Activated T-cell treated with anti-CD3 and anti-CD28 coated beads, Interleukin-2, amount 50 U/mL, for 4 hours (primary cell): ENCODE measurements around the gene CYTH4. TPM values are rescaled to one million over a fixed set of nuclear protein-coding genes. Genes with fewer than 3 reads are reported as not detected.

ENCODE experiments used
- ATAC-seq, 2 donors: fragments of 200-7000 bp; cut with Tn5 transposase; one replicate each; pipeline ENCODE4 v1.10.0; 2021
- DNase-seq: peaks from one replicate; pipeline ENCODE4 v3.0.0-alpha.2; 2020
- H3K27me3 Mint-ChIP-seq: one replicate; pipeline ENCODE4 v1.8.0; 2021; ENCODE audit warnings: low read depth, mixed read lengths
- H3K36me3 Mint-ChIP-seq: one replicate; pipeline ENCODE4 v1.8.0; 2022; ENCODE audit warnings: mixed read lengths; ENCODE audit not compliant: insufficient read depth
- H3K4me1 Mint-ChIP-seq: one replicate; pipeline ENCODE4 v1.8.0; 2021; ENCODE audit warnings: low read depth, mixed read lengths
- H3K4me3 Mint-ChIP-seq: one replicate; pipeline ENCODE4 v1.8.0; 2021; ENCODE audit warnings: mild to moderate bottlenecking, moderate library complexity, mixed read lengths
- H3K9me3 Mint-ChIP-seq: one replicate; pipeline ENCODE4 v1.8.0; 2021; ENCODE audit warnings: mixed read lengths
- total RNA-seq, 3 donors: library from RNA; stranded (reverse); gene quantifications; one replicate each; pipeline ENCODE4 v1.2.1, GENCODE V29; 2021

The CYTH4 gene
- total RNA-seq, 3 donors from 2014 or later: 9.0 to 10.9 (median 9.7) TPM

DNA sequence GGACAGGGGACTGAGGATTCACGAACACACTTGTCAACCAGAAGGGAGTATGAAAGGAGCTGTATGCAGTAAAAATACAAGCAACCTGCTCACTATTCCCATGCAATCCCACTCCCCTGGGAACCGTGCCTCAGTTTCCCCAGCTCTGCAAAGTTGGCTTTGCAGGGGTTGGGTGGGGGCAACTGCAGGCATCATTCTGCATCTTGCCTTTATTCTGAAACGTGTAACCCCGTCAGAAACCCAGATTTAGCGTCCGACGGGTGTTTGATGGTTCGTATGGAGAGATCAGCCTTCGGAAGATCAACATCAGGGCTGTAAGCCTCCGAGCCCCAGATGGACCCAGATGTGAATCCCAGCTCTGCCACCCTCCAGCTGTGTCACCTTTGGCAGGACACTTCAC lies 3.6 kb downstream of the CYTH4 start:
- Mint-ChIP-seq H3K4me1 (peaks cover 77% of the 10 kb centered on the region), H3K36me3 (peaks cover 21% of the 10 kb centered on the region), H3K27me3 (no peaks in the 10 kb centered on the region), H3K4me3 (no peak overlapping the region), H3K9me3 (no peaks in the 10 kb centered on the region)
- ATAC-seq: no peak
- DNase-seq: no peak

DNA sequence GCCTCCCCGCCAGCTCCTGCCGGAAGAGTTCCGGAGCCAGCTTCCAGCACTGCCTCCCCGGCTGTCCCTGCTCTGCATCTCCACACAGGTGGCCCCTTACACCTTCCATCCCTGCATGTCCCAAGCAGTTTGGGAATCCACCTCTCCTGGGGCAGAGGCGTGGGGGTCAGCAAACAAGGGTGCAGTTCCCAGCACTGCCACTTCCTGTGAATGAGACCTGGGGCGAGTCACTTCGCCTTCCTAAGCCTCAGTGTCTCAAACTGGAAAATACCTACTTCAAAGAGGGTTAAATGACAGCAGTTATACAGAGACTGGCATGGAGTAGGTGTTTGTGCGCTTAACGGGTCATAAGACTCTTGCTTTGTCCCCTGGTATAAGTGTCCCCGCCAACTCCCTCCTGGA lies 5.2 kb downstream of the CYTH4 start:
- Mint-ChIP-seq H3K4me3 (no peak overlapping the region), H3K9me3 (no peaks in the 10 kb centered on the region), H3K27me3 (no peaks in the 10 kb centered on the region), H3K36me3 (peaks cover 35% of the 10 kb centered on the region), H3K4me1 (peaks cover 76% of the 10 kb centered on the region)
- DNase-seq: no peak
- no peak for ATAC-seq

DNA sequence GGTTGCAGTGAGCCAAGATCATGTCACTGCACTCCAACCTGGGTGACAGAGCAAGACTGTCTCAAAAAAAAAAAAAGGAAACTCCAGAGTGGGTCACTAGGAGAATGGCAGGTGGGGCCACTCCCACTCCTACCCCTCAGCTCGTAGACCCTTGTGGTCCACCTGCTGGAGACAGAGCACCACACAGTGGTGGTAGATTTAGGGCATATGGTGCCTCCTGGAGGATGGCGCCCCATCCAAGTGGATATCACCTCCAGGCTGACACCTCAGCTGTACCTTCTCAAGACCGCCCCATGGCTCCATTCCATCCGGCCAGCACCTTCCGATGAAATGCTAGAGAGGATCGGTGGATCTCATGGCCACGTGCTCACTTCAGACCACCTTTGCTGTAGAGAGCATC lies 6.2 kb downstream of the CYTH4 start:
- Mint-ChIP-seq H3K9me3 (no peaks in the 10 kb centered on the region), H3K27me3 (no peaks in the 10 kb centered on the region), H3K36me3 (peaks cover 43% of the 10 kb centered on the region), H3K4me1 (peaks cover 74% of the 10 kb centered on the region), H3K4me3 (no peak overlapping the region)
- DNase-seq: no peak
- ATAC-seq: no peak

DNA sequence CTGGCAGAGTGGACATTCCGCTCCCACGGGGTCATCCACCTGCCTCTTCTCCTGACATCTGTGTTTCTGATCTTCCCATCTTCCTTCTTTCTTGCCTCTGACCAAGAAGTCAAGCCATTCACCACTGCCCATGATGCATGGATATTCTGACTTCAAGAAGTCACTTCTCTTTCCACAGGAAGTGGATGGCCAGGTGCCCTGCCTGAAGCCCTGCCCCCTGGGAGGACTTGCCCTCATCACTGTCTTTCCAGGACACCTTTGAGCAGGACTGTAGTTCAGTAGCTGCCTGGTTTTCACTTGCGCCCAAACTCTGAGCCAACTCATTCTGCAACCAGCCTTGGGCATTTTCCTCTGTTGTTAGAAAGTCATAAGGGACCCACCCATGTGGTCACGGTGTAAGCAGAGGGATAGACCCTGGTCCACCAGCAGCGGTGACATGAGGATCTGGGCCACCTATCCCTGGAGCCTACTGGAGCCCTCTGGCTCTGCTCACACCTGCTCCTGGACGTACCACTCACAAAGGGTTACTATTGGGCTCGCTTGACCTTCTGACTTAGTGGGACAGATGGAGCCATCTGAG lies 6.9 kb downstream of the CYTH4 start:
- Mint-ChIP-seq H3K4me3 (no peak overlapping the region), H3K36me3 (peaks cover 43% of the 10 kb centered on the region)
- no peak for ATAC-seq

DNA sequence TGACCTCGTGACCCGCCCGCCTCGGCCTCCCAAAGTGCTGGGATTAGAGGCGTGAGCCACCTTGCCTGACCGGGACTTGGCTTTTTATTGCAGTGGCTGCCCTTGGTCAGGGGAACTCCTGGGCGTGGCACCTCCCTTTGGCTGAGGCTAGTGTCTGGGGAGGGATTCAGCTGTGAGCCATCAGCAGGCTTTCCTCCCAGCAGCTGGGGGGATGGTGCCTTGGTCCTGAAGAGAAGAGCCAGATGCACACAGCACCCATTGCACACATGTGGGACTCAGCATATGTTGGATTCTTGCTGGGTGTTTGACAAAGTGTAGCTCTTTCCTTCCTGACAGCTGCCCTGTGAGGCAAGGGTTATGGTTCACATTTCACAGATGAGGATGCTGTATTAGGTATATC lies 8.4 kb downstream of the CYTH4 start:
- Mint-ChIP-seq H3K27me3 (no peaks in the 10 kb centered on the region), H3K36me3 (peaks cover 48% of the 10 kb centered on the region), H3K4me3 (no peak overlapping the region), H3K4me1 (peaks cover 74% of the 10 kb centered on the region), H3K9me3 (no peaks in the 10 kb centered on the region)
- ATAC-seq (no peak), DNase-seq (no peak)

More for the DNA sequence above, 6.9 kb downstream of the CYTH4 start:
- no peak for DNase-seq
- H3K4me1 Mint-ChIP-seq: peaks cover 74% of the 10 kb centered on the region
- H3K9me3 Mint-ChIP-seq: no peaks in the 10 kb centered on the region
- H3K27me3 Mint-ChIP-seq: no peaks in the 10 kb centered on the region

DNA sequence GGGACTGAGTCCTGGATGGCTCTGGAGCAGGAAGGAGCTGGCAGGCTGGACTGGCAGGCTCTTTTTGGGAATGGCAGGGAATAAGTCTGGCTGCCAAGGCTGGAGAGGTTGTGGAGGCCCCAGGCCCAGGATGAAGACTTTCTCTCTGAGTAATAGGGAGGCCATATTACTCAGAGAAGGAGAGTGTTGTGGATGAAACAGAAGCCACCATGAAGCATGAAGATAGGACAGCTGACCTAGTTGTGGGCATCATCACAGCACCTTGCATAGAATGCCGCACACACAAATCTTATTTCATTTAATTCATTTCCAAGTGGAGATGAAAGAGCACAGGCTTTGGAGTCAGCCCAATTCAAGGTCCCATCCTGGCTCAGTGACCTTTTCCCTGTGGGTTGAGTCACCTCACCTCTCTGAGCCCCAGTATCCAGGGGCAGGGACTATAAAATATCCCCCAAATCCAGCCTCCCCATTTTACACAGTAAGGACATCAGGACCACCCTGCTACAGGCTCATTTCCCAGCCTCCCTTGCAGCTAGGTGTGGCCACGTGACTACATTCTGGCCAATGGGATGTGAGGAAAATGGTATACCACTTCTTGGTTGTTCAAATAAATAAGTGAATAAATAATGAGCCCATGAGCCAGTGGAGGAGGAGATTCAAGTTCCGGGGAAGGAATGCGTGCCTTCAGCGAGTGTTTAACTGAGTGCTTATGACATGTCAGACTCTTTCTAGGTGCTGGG lies 9.4 kb downstream of the CYTH4 start:
- Mint-ChIP-seq H3K36me3 (peaks cover 44% of the 10 kb centered on the region), H3K27me3 (no peaks in the 10 kb centered on the region), H3K4me1 (peaks cover 65% of the 10 kb centered on the region), H3K9me3 (no peaks in the 10 kb centered on the region), H3K4me3 (no peak overlapping the region)
- ATAC-seq (no peak), DNase-seq (no peak)

DNA sequence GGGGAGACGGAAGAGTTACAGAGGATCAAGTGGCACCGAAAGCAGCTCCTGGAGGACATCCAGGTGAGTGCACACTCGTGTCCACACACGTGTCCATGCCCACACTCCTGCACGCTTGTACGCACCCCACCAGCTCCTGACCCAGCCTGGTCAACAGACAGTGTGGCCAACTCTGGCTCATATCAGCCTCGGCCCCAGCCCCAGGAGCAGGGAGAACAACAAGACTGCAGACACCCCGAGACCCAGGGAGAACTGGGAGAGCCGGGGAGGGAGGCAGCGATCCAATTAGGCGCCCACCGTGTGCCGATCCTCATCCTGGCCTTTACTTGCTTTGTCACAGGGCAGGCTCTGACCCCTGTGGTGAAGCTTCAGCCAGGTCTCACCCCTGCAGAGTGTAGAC lies 10.3 kb downstream of the CYTH4 start:
- Mint-ChIP-seq H3K4me1 (peaks cover 60% of the 10 kb centered on the region), H3K4me3 (no peak overlapping the region), H3K27me3 (no peaks in the 10 kb centered on the region), H3K9me3 (no peaks in the 10 kb centered on the region), H3K36me3 (peaks cover 43% of the 10 kb centered on the region)
- no peak for ATAC-seq
- DNase-seq: no peak

DNA sequence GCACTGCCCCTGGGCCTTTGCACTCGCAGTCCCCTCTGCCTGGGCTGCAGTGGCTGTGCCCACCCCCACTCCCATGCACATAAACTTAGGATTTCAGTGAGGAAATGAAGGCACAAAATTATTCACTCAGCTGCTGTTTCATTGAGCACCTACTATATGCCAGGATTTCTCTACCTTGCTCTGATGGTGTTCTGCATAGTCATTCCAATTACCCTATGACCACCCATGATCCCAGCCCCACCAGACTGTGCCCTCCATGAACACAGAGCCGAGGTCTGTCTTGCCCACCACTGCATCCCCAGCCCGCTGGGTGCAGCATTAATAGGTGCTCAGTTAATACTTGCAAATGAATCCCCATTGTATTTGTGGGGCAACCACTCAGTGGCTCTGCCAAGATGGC lies 10.9 kb downstream of the CYTH4 start:
- DNase-seq (no peak), ATAC-seq (no peak)
- Mint-ChIP-seq H3K9me3 (no peaks in the 10 kb centered on the region), H3K4me1 (peaks cover 60% of the 10 kb centered on the region), H3K36me3 (peaks cover 42% of the 10 kb centered on the region), H3K4me3 (no peak overlapping the region), H3K27me3 (no peaks in the 10 kb centered on the region)

DNA sequence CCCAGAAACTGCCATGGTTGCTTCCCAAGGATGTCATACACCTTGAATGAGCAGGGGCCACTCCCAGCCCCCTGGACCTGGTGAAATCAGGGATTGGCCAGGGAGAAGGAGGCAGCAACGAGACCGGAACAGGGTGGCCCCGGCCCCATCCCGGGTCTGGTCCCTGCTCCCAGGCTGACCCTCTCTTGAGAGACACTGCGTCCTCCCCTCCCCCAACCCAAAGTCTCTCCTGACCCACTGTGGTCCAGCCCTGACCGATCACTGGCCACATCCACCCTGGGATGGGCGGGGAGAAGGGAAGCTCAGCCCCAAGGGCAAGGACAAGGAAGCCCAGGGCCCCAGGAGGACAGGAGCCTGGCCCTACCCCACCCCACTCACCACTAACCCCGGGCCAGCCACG lies 12.4 kb downstream of the CYTH4 start:
- Mint-ChIP-seq H3K4me3 (no peak overlapping the region), H3K27me3 (no peaks in the 10 kb centered on the region), H3K36me3 (peaks cover 38% of the 10 kb centered on the region), H3K4me1 (peaks cover 57% of the 10 kb centered on the region), H3K9me3 (no peaks in the 10 kb centered on the region)
- DNase-seq (no peak), ATAC-seq (peak in 1 of 2 donors; percentile 12)

DNA sequence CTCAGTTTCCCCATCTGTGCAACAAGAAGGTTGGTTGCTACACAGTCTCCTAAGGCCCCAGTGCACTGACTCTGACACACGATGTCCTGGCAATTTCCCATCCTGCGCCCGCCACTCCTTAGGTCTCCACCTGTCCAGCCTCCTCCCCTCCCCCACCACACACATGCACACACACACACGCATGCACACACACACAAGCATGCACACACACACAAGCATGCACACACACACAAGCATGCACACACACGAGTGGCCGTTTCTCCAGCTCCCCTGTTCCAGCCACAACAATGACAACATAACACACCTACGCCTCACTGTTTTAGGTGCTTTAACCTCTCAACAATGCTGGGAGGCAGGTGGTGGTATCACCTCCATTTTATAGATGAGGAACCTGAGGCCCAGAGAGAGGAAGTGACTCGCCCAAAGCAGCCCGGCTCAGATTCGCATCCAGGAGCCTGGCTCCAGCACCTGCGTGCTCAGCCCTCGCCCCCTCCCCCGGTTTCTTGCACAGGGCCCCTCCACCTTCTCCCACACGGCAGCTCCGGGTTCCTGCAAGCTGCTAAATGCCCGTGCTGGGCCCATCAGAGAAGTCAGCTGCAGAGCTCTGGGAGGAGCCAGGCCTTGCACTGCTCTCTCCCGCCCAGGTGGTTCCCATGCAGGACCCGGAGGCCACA lies 13.0 kb downstream of the CYTH4 start:
- Mint-ChIP-seq H3K4me1 (peaks cover 60% of the 10 kb centered on the region), H3K36me3 (peaks cover 38% of the 10 kb centered on the region), H3K27me3 (no peaks in the 10 kb centered on the region), H3K4me3 (no peak overlapping the region), H3K9me3 (no peaks in the 10 kb centered on the region)
- DNase-seq: no peak
- ATAC-seq: peak; percentile 53 to 54

DNA sequence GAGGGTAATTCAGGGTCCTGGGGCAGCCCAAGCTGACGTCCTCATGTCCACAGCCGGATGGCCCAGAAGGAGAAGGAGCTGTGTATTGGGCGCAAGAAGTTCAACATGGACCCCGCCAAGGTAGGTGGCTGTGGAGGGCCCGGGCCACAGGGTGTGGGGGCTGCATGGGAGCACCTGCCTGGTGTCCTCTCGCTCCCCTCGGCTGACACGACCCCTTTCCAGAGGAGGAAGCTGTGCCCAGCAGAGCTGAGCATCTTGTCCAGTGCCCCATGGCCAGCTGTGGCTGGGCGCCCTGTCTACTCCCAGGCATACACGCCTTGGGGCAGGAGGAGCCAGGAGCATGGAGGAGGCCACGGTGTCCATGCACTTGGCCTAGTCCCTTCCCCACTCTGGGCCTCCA lies 13.6 kb downstream of the CYTH4 start:
- no peak for ATAC-seq
- H3K27me3 Mint-ChIP-seq: no peaks in the 10 kb centered on the region
- no peak for DNase-seq
- H3K36me3 Mint-ChIP-seq: peaks cover 38% of the 10 kb centered on the region
- no peaks in the 10 kb centered on the region for H3K9me3 Mint-ChIP-seq
- peaks cover 64% of the 10 kb centered on the region for H3K4me1 Mint-ChIP-seq
- H3K4me3 Mint-ChIP-seq: no peak overlapping the region

DNA sequence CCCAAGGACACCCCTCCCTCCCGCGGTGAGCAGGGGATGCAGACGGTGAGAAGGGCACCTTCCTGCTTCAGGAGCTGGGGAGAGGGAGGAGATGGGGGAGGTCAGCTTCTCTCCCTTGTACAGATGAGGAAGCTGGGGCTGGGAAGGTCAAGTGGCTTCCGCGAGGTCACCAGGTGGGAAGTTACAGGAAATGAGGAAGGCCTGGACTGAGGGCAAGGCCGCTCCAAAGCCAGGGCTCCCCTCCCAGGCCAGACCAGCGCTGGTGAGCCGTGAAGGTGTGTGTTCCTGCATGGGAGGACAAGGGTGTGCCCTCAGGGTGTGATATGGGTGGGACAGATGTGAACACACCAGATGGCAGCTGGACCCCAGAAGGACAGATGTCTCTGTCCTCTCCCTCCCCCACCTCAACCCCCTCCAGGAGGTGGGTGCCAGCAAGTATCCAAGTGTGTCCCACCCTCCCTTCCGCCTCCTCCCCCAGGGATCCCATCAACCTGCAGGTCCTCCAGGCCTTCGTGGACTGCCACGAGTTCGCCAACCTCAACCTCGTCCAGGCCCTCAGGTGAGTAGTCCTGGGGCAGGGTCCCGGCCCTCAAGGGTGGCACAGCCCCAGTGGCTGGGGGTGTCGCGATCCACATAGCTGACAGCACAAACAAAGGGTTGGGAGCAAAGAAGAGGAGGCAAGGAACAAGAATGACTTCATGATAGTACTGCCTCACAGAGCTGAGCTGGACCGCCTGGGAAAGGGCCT lies 16.6 kb downstream of the CYTH4 start:
- no peak for ATAC-seq
- DNase-seq: no peak
- Mint-ChIP-seq H3K4me3 (no peak overlapping the region), H3K9me3 (no peaks in the 10 kb centered on the region), H3K36me3 (peaks cover 23% of the 10 kb centered on the region), H3K4me1 (peaks cover 68% of the 10 kb centered on the region), H3K27me3 (no peaks in the 10 kb centered on the region)

DNA sequence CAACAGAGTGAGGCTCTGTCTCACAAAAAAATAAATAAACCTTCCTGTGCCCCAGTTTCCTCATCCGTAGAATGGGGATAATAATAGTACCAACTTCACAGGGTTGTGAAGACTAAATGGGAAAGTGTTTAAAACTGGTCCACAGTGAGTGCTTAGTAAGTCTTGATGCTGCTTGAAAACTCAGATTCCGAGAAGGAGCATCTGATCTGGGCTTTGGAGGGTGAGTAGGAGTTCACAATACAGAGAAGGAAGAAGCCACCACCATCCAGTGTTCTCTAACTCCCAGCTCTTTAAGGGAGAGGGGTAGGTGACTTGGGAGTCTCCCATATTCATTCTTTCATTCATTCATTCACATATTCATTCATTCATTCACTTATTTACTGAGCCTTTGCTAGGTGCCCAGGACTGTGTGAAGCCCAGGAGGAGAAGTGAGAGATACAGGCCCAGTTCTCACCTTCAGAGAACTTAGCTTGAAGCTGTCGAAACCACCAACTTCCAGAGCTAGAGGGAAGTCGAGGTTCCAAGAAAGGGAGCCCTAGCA lies 17.7 kb downstream of the CYTH4 start:
- H3K36me3 Mint-ChIP-seq: peaks cover 24% of the 10 kb centered on the region
- H3K4me1 Mint-ChIP-seq: peaks cover 70% of the 10 kb centered on the region
- ATAC-seq (no peak), DNase-seq (no peak)
- peak overlapping the region; percentile 70 for H3K4me3 Mint-ChIP-seq
- H3K27me3 Mint-ChIP-seq: no peaks in the 10 kb centered on the region
- H3K9me3 Mint-ChIP-seq: no peaks in the 10 kb centered on the region

DNA sequence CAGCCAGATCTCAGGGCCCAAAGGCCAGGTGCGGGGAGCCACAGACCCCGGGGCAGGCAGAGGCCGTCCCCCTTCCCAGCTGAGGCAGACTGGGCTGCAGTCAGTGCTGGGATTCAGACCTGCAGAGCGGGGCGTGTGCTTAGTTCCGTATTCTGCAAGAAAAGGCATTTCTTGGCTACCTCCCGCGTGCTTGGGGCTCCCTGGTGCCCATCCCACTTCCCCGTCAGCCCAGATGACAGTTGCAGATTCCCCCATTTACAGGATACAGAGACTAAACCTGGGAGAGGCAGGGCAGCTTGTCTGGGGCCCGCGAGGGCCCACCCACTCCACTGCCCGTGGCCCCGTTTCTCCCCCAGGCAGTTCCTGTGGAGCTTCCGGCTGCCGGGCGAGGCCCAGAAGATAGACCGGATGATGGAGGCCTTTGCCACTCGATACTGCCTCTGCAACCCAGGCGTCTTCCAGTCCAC lies 18.3 kb downstream of the CYTH4 start:
- peaks cover 21% of the 10 kb centered on the region for H3K36me3 Mint-ChIP-seq
- peak; percentile 44 to 45 for ATAC-seq
- H3K4me1 Mint-ChIP-seq: peaks cover 70% of the 10 kb centered on the region
- H3K9me3 Mint-ChIP-seq: no peaks in the 10 kb centered on the region
- peak overlapping the region; percentile 70 for H3K4me3 Mint-ChIP-seq
- H3K27me3 Mint-ChIP-seq: no peaks in the 10 kb centered on the region
- DNase-seq: no peak
